Activated T-cell treated with anti-CD3 and anti-CD28 coated beads, Interleukin-2, amount 50 U/mL, for 48 hours (primary cell): ENCODE data around the gene IGDCC3.
A peak's percentile ranks its signal among the peaks of the same experiment; 100 is the strongest.
"Not testable (repeated sequence)": the region's sequence is repeated elsewhere in the genome, so short reads cannot be mapped to it uniquely, and the experiment has no call there.

Experiments
- DNase-seq, 2 experiments: peaks; one replicate each; pipeline ENCODE4 v3.0.0-alpha.2; 2020

The IGDCC3 gene

GRCh38 chr15:65405791-65406423 is 28.1 kb upstream of the IGDCC3 start:
- DNase-seq = no peak

GRCh38 chr15:65404186-65404872 is 26.5 kb upstream of the IGDCC3 start:
- DNase-seq = no peak

- no peak for DNase-seq
Measured at GRCh38 chr15:65402961-65403360, 25.2 kb upstream of the IGDCC3 start.

- DNase-seq = no peak
Measured at GRCh38 chr15:65401611-65402240, 23.9 kb upstream of the IGDCC3 start.

GRCh38 chr15:65400760-65401610 is 23.2 kb upstream of the IGDCC3 start:
- peak; percentile 71 to 73 for DNase-seq

GRCh38 chr15:65399997-65400396 is 22.2 kb upstream of the IGDCC3 start:
- no peak for DNase-seq

GRCh38 chr15:65399001-65399706 is 21.4 kb upstream of the IGDCC3 start:
- no peak for DNase-seq

- DNase-seq = not testable (repeated sequence)
Measured at GRCh38 chr15:65398486-65398885, 20.7 kb upstream of the IGDCC3 start.

- DNase-seq = no peak
Measured at GRCh38 chr15:65396965-65397317, 19.1 kb upstream of the IGDCC3 start.

GRCh38 chr15:65396283-65396964 is 18.6 kb upstream of the IGDCC3 start:
- no peak for DNase-seq

- no peak for DNase-seq
Measured at GRCh38 chr15:65395567-65396202, 17.9 kb upstream of the IGDCC3 start.

GRCh38 chr15:65394936-65395335 is 17.1 kb upstream of the IGDCC3 start:
- no peak for DNase-seq

- DNase-seq = no peak
Measured at GRCh38 chr15:65394280-65394789, 16.5 kb upstream of the IGDCC3 start.

GRCh38 chr15:65393557-65393956 is 15.8 kb upstream of the IGDCC3 start:
- DNase-seq = no peak

GRCh38 chr15:65393091-65393490 is 15.3 kb upstream of the IGDCC3 start:
- DNase-seq = no peak

- DNase-seq = no peak
Measured at GRCh38 chr15:65392368-65392767, 14.6 kb upstream of the IGDCC3 start.

GRCh38 chr15:65391732-65392131 is 13.9 kb upstream of the IGDCC3 start:
- DNase-seq = no peak

- no peak for DNase-seq
Measured at GRCh38 chr15:65390447-65390846, 12.6 kb upstream of the IGDCC3 start.

- no peak for DNase-seq
Measured at GRCh38 chr15:65389226-65389625, 11.4 kb upstream of the IGDCC3 start.

GRCh38 chr15:65388306-65389080 is 10.7 kb upstream of the IGDCC3 start:
- no peak for DNase-seq

- no peak for DNase-seq
Measured at GRCh38 chr15:65386886-65387285, 9.1 kb upstream of the IGDCC3 start.
